Non-pigmented ciliary epithelial cell (primary cell): ENCODE data around the gene MRLN.

Experiments
- DNase-seq: peaks from one replicate; pipeline ENCODE4 v3.0.0-alpha.2; 2010; ENCODE audit warnings: low read depth

The MRLN gene

GRCh38 chr10:59705931-59706330 is 47.3 kb downstream of the MRLN start:
- no peak for DNase-seq

GRCh38 chr10:59704630-59705029 is 48.6 kb downstream of the MRLN start:
- DNase-seq = no peak

DNA sequence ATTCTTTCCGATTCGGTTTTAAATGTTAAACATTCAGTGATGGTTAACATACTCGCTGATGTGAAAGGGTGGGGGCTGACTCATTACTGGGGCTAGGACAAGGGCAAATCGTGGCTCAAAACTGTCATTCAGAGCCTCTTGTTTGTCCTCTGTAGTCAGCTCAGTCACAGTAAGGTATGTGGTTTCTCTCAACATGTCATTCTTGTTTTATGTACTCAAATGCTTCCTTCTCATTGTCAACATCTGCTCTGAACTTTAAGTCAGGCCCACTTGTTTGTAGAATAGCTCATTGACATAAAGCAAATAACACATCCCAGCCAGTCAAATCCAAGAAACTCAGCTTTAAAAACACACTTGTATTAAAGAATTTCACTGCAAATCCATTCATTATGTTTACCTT is 50.9 kb downstream of the MRLN start:
- no peak for DNase-seq

- DNase-seq = no peak
Observed at GRCh38 chr10:59700709-59701108, 52.5 kb downstream of the MRLN start.

DNA sequence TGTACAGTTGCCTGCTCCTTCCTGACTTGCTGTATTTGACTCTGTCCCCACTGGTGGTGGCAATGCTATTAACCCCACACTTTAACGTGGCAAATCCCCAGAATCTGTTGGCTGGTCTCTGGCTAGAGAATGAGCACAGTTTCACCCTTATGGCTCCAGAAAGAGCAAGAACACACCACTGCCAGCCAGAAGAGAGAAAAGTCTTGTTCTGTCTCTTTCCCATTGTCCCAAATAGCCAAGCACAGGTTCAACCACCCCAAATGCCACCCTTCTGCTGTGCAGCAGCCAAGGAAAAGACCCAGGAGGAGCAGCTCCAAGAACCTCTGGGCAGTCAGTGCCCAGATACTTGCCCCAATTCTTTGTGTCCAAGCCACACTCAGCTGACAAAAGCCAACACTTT is 54.9 kb downstream of the MRLN start:
- no peak for DNase-seq

DNA sequence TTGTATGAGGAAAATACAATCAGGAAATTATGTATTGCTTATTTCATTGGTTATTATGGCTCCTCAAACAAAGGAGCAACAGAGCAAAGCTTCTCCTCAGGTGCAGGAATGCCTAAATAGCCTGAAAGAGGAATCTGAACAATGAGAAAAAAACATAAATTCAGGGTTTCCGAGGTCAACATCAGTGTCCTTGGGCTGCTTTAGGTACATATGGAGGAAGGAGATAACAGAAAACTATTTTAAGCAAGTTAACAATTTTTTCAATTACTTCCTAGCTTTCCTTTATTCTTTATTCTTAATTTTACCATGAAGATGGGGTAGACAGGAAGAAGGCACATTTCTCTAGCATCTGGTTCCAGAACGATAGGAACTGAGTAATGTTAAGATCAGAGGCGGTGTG is 57.6 kb downstream of the MRLN start:
- no peak for DNase-seq

DNA sequence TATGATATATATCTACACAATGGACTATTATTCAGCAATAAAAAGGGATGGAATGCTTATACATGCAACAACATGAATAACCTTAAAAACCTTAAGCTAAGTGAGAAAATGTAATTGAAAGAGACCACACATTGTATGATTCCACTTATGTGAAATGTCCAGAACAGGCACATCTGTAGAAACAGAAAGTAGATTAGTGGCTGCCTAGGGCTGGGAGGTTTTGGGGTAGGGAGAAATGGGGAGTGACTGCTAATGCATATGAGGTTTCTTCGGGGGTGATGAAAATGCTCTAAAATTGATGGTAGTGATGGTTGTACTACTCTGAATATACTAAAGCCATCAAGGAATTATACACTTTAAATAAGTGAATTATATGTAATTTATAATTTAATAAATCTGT is 58.3 kb downstream of the MRLN start:
- no peak for DNase-seq

DNA sequence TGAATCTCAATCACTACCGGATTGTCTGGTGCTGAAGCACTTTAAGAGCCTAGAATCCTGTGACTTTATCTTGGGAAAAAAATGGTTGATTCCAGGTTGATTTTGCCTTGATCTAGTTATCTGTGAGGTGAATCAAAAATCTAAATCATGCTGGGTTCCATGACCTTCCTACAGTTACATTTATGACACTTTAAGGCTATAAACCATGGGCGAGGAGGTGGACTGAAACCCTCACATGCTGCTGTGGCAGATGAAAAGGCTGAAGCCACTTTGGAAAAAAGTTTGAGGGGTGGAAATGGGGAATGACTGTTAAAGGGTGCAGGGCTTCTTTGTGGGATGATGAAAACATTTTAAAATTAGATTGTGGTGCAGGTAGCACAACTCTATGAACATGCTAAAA is 61.1 kb downstream of the MRLN start:
- DNase-seq = no peak

GRCh38 chr10:59688921-59689351 is 64.3 kb downstream of the MRLN start:
- DNase-seq = no peak

DNA sequence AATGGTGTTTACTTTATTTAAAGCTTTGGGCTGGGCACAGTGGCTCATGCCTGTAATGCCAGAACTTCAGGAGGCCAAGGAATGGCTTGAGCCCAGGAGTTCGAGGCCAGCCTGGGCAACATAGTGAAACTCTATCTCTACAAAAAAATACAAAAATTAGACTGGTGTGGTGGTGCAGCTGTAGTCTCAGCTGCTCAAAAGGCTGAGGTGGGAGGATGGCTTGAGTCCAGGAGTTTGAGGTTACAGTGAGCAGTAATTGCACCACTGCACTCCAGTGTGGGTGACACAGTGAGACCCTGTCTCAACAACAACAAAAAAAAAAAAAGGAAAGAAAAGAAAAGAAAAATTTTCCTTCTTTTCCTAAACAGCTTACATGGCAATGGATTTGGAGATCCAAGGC is 65.6 kb downstream of the MRLN start:
- no peak for DNase-seq
